ENCODE measurements around the gene MLLT6. TPM values are rescaled to one million over a fixed set of nuclear protein-coding genes. Genes with fewer than 3 reads are reported as not detected.
A peak's percentile ranks its signal among the peaks of the same experiment; 100 is the strongest.

Gene MLLT6
- total and polyA plus RNA-seq, 2 of the 13 experiments (the other 11 are each of a cell fraction or from before 2014, with no cell fraction given), result 50.7 to 69.5 TPM

DNA sequence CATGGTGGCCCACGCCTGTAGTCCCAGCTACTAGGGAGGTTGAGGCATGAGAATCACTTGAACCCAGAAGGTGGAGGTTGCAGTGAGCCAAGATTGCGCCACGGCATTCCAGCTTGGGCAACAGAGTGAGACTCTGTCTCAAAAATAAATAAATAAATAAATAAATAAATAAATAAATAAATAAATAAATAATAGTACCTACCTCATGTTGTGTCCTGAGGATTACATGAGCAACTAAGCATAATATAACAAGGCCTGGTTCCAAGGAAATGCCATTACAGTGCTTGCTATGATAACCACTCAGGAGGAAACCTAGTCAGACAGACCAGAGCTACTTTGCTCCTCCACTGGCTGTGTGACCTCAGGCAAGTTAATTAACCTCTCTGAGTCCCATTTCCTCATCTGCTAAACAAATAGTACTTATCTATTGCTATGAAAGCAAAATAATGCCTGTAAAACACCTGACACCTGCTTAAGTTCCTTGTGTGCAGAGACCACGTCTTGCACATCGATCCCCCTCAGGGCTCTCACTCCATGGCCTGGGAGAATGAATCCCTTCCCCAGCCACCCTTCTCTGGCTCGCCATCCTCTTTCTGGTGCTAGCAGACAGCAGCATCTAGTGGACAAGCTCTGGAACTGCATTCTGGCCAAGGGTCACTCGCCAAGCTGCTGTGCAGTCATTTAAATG is 37.8 kb upstream of the MLLT6 start (continued):
- TF ChIP-seq, protein P1, sequence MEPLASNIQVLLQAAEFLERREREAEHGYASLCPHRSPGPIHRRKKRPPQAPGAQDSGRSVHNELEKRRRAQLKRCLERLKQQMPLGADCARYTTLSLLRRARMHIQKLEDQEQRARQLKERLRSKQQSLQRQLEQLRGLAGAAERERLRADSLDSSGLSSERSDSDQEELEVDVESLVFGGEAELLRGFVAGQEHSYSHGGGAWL (CRISPR knock-in tag; IDR thresholded peaks at IDR 0.05), result no peak
- no peak for TF ChIP-seq ZNF883 (CRISPR knock-in tag; IDR thresholded peaks at IDR 0.05; ENCODE audit: not compliant biosample characterization)
- TF ChIP-seq DNMT3B (CRISPR knock-in tag; conservative IDR thresholded peaks at IDR 0.05), result 0 out of 2 replicates have a peak, but pooled peaks have one; percentile 80
- no peak for TF ChIP-seq SMAD9 (CRISPR knock-in tag; IDR thresholded peaks at IDR 0.05)
- no peak for TF ChIP-seq PRDM15 (CRISPR knock-in tag; IDR thresholded peaks at IDR 0.05)
- no peak for TF ChIP-seq SOX6 (IDR thresholded peaks at IDR 0.05)
- TF ChIP-seq SOX6 (CRISPR knock-in tag; IDR thresholded peaks at IDR 0.05), result no peak
- no peak for TF ChIP-seq PAX8 (CRISPR knock-in tag; IDR thresholded peaks at IDR 0.05; ENCODE audit: borderline replicate concordance)
- no peak for TF ChIP-seq ZNF629 (CRISPR knock-in tag; conservative IDR thresholded peaks at IDR 0.05)
- TF ChIP-seq ZFP90 (CRISPR knock-in tag; IDR thresholded peaks at IDR 0.05; ENCODE audit: borderline replicate concordance), result no peak
- TF ChIP-seq, protein P2, sequence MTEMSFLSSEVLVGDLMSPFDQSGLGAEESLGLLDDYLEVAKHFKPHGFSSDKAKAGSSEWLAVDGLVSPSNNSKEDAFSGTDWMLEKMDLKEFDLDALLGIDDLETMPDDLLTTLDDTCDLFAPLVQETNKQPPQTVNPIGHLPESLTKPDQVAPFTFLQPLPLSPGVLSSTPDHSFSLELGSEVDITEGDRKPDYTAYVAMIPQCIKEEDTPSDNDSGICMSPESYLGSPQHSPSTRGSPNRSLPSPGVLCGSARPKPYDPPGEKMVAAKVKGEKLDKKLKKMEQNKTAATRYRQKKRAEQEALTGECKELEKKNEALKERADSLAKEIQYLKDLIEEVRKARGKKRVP (CRISPR knock-in tag; IDR thresholded peaks at IDR 0.05), result no peak
- peak; percentile 79; the same call in 1 of the 2 replicates for TF ChIP-seq IKZF5 (CRISPR knock-in tag; IDR thresholded peaks at IDR 0.05)
- no peak for TF ChIP-seq ZNF367 (CRISPR knock-in tag; IDR thresholded peaks at IDR 0.05; ENCODE audit: borderline replicate concordance)
- no peak for TF ChIP-seq MEIS2 (CRISPR knock-in tag; IDR thresholded peaks at IDR 0.05)
- TF ChIP-seq CBFB (CRISPR knock-in tag; IDR thresholded peaks at IDR 0.05), result no peak
- peak; percentile 60; the same call in 1 of the 2 replicates for TF ChIP-seq RXRA (CRISPR knock-in tag; IDR thresholded peaks at IDR 0.05)
- TF ChIP-seq, protein P3, sequence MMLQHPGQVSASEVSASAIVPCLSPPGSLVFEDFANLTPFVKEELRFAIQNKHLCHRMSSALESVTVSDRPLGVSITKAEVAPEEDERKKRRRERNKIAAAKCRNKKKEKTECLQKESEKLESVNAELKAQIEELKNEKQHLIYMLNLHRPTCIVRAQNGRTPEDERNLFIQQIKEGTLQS (CRISPR knock-in tag; IDR thresholded peaks at IDR 0.05), result no peak; the same call in 1 of the 2 replicates
- 0 out of 2 replicates have a peak, but pooled peaks have one; percentile 34 for TF ChIP-seq KLF6 (CRISPR knock-in tag; IDR thresholded peaks at IDR 0.05)
- TF ChIP-seq RARA (CRISPR knock-in tag; IDR thresholded peaks at IDR 0.05), result no peak; the same call in 1 of the 2 replicates
- no peak for TF ChIP-seq HES4 (CRISPR knock-in tag; IDR thresholded peaks at IDR 0.05; ENCODE audit: borderline replicate concordance)
- no peak for TF ChIP-seq ZFYVE20 (CRISPR knock-in tag; IDR thresholded peaks at IDR 0.05; ENCODE audit: borderline replicate concordance, low read depth)
- TF ChIP-seq ZNF670 (CRISPR knock-in tag; IDR thresholded peaks at IDR 0.05; ENCODE audit: borderline replicate concordance), result no peak
- TF ChIP-seq, protein P4, sequence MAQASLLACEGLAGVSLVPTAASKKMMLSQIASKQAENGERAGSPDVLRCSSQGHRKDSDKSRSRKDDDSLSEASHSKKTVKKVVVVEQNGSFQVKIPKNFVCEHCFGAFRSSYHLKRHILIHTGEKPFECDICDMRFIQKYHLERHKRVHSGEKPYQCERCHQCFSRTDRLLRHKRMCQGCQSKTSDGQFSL (CRISPR knock-in tag; IDR thresholded peaks at IDR 0.05), result no peak; the same call in 1 of the 2 replicates
- no peak for TF ChIP-seq AGO2 (optimal IDR thresholded peaks at IDR 0.05; ENCODE audit: low read depth, low read length)

All from HepG2 (cell line).